HG02588 (cell line): ENCODE data around the gene FAM43A.
A peak's percentile ranks its signal among the peaks of the same experiment; 100 is the strongest.

Experiments used
- ATAC-seq: cut with Tn5 transposase; IDR thresholded peaks from one replicate; pipeline ENCODE4 v1.9.1; 2021; ENCODE audit warnings: mild to moderate bottlenecking, moderate library complexity; ENCODE audit not compliant: unreplicated experiment

The FAM43A gene

DNA sequence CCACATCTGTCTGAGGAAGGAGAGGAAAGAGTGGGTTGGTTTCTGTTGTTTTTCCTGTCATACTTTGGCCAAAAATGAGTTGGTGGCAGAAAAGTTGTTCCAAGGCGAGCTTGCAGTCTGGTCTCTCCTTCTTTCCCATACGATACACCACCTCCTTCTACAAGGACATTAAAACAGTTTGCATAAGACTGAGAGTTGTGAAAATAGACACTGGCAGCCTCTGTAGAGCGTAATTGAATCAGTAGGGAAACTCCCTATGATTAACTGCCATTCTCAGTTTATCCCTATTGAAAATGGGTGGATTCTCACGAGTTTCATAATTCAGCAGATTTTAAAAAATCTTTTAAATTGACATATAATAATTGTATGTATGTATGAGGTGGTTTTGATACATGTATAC, 10.0 kb upstream of the FAM43A start:
- no peak for ATAC-seq

GRCh38 chr3:194676471-194676870, 9.2 kb upstream of the FAM43A start:
- no peak for ATAC-seq

DNA sequence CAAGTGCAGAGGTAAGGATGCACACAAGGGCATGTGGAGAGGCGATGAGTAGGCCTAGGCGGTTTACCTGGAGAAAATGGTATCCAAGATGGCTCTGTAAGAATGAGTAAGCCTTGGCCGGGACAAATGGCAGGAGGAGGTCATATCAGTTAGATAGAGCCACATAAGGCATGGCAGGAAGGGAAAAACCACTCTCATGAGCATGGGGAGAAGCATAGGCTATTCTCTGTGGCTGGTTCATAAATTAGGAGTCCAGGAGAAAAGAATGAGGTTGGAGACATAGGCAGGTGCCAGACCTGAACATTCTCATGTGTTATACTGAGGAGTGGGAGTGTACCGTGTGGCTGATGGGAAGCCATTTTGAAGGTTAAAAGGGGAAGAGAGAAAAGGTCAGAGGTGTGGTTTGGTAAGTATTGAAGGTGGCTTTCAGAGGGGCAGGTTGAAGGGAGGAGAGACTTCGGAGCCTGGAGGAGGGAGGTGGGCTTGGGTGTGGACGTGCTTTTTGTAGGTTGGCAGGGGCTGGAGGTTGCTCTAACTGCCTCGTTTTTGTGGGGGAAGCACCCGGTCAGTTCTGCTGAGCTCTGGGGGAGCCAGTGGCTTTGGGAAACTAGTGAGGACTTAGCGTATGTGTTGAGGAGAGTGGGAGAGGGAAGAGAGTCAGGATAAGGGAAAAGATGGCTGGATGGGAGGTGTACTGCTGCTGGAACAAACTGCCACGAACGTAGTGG, 4.6 kb upstream of the FAM43A start:
- no peak for ATAC-seq

GRCh38 chr3:194682189-194682693, 3.4 kb upstream of the FAM43A start:
- ATAC-seq: no peak

- peak; percentile 49 for ATAC-seq
These were observed 2.9 kb upstream of the FAM43A start for GRCh38 chr3:194682694-194683310.

- ATAC-seq: no peak
These were observed 2.3 kb upstream of the FAM43A start for GRCh38 chr3:194683380-194683779.

GRCh38 chr3:194685065-194685717, 492 bp upstream of the FAM43A start:
- ATAC-seq: no peak

GRCh38 chr3:194686414-194686815, 732 bp downstream of the FAM43A start:
- ATAC-seq: no peak

DNA sequence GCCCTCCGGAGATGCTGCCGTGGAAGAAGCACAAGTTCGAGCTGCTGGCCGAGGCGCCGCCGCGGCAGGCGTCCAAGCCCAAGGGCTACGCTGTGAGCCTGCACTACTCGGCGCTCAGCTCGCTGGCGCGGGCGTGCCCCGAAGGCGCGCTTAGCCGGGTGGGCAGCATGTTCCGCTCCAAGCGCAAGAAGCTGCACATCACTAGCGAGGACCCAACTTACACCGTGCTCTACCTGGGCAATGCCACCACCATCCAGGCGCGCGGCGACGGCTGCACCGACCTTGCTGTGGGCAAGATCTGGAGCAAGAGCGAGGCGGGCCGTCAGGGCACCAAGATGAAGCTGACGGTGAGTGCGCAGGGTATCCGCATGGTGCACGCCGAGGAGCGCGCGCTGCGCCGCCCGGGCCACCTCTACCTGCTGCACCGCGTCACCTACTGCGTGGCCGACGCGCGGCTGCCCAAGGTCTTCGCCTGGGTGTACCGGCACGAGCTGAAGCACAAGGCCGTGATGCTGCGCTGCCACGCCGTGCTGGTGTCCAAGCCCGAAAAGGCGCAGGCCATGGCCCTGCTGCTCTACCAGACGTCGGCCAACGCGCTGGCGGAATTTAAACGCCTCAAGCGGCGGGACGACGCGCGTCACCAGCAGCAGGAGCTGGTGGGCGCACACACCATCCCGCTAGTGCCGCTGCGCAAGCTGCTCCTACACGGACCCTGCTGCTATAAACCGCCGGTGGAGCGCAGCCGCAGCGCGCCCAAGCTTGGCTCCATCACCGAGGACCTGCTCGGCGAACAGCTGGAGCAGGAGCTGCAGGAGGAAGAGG, 1.3 kb downstream of the FAM43A start:
- ATAC-seq: peak; percentile 2

- ATAC-seq: peak; percentile 27
These were observed 2.0 kb downstream of the FAM43A start for GRCh38 chr3:194687638-194688199.

DNA sequence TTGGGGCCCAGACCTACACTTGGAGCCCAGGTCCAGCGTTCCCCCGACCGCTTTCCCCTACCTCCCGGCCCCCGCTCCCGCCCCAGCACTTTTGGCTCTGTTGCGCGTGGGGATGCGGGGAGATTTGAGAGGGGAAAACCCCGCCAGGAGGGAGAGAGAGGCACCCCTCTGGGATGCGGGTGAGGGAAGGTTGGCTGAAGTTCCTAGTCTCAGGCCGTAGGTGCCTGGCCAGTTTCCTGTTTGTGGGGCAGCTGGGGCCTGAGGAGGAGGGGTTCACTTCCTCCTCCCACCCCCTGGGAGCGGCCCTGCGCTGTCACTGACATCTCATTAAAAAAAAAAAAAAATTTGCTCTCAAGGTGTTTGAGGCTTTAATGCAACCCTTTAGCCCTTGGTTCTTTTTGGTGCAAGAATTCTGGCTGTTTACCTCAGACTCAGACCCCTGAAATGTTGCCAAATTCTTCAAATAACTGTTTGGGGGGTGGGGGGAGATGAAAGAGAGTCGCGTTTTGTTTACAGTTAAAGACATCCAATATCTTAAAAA, 2.6 kb downstream of the FAM43A start:
- no peak for ATAC-seq

GRCh38 chr3:194688946-194689345, 3.3 kb downstream of the FAM43A start:
- ATAC-seq: no peak

- ATAC-seq: no peak
These were observed 3.8 kb downstream of the FAM43A start for GRCh38 chr3:194689493-194689944.

DNA sequence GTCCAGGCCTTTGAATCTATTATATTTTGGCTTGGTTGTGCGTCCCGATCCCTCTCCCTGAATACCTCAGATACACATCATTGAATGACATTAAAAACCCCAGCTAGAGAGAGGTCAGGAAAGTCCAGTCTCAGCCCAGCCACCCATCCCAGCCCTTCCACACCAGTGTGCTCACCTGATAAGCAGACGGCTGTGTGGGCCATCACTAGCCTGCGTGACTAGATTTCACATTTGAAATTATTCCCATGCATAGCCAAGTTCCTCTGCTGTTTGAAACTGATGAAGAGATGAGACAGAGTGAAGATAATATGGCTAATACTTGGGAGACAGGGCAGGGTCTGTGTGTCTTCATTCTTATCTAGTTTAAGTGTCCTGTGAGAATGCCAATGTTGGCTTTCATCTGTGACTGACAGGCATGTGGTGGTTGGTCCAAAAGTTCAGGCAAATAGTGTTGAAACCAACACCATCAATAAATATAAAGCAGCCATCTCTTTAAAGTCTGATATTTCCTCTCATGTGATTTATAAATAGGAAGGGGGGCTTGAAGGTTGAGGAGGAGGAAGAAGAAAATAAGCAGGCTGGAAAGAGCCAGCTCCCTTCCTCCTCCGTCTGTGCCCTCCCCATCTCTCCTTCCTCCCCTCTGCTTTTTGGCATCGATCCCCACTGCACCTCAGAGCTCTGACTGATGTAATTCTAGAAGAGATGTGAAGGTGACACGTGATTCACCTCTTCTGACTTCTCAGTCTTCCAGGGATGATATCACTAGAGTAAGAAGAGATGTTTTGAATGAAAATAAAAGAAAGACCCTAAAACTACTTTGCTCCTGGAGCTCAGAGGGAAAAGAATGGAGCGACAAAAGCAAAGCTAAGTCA, 5.1 kb downstream of the FAM43A start:
- no peak for ATAC-seq

DNA sequence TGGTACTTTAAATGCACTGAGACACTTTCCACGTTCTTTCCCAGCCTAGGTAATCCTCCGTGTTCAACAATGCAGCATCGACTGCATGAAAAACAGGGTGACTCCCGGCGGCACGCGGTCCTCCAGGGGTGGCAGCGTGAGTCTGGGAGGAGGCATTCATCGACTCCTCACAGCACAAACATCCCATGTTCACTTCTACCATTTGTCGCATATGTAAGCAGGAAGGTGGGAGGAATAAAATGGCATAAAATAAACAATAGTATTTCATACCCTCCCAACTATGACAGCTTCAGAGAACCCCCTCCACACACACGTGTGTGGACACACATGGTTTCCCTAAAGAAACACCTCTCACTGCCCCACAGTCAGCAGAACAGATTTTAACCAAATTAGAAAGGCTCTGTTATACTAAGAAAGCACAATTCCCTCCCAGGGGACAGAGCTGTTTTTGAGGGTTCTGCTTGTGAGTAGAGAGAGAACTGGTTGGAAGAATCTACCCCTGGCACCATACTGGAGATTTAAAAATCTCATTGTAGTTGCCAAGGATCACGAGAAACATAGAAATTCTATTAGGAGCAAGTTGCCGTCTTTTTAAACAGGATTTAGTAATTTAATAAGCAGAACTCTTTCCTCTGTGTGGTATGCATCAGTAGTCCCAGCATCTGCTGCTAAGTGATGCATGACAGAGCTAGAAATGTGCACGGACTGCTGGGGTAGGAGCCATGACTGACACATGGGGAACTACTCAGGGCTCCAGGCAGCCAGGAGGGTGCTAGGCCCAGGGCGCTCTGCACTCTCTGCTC, 6.0 kb downstream of the FAM43A start:
- ATAC-seq: peak; percentile 78

GRCh38 chr3:194696702-194697101, 11.0 kb downstream of the FAM43A start:
- ATAC-seq: no peak

- ATAC-seq: no peak
These were observed 16.9 kb downstream of the FAM43A start for GRCh38 chr3:194702545-194702944.

DNA sequence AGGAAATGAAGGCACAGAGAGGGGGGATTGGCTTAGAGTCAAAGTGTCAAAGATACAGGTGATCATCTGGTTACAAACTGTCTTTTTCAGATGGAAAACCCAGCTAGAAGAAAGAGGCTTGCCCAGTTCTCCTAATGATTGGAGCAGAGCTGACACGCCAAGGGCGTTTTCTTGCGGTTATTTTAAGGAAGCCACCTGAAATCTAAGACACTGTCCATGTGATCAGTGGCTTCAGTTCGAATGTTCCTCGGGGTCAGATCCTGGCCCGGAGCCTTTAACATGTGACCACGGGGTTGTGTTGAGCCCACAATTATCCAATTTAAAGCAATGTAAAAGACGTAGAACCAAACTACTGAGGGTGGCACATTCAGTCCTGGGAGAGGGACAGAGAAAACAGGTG, 19.5 kb downstream of the FAM43A start:
- ATAC-seq: no peak

- no peak for ATAC-seq
These were observed 20.1 kb downstream of the FAM43A start for GRCh38 chr3:194705761-194706160.
